ENCODE results near the gene MARVELD3. TPM values are rescaled to one million over a fixed set of nuclear protein-coding genes. Genes with fewer than 3 reads are reported as not detected.
A peak's percentile ranks its signal among the peaks of the same experiment; 100 is the strongest.
"Not testable (repeated sequence)": the region's sequence is repeated elsewhere in the genome, so short reads cannot be mapped to it uniquely, and the experiment has no call there.

The MARVELD3 gene
- total RNA-seq, 1 donor from 2014 or later, result 3.9 TPM

DNA sequence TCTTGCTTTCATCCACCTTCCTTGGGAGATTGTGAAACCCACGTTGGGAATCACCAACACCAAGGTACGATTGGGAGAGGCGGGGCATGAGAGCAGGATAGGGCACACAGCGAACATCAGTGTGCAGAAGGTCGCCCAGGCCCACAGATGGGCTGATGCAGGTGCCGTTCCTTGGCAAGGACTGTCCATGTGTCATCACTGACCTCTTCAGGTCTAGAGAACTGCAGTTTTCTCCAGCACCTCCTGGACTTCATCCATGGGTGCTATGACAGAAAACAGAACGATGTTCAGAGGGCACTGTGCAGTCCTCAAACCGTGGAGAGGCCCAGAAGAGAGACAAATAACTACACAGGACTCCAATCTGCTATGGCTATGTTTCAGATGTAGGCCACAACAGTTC lies 25.2 kb upstream of the MARVELD3 start:
- no peak overlapping the region for H3K4me3 Mint-ChIP-seq (ENCODE audit: unreplicated experiment)
- H3K9me3 Mint-ChIP-seq (ENCODE audit: unreplicated experiment), result no peaks in the 10 kb centered on the region
- TF ChIP-seq, protein P1, sequence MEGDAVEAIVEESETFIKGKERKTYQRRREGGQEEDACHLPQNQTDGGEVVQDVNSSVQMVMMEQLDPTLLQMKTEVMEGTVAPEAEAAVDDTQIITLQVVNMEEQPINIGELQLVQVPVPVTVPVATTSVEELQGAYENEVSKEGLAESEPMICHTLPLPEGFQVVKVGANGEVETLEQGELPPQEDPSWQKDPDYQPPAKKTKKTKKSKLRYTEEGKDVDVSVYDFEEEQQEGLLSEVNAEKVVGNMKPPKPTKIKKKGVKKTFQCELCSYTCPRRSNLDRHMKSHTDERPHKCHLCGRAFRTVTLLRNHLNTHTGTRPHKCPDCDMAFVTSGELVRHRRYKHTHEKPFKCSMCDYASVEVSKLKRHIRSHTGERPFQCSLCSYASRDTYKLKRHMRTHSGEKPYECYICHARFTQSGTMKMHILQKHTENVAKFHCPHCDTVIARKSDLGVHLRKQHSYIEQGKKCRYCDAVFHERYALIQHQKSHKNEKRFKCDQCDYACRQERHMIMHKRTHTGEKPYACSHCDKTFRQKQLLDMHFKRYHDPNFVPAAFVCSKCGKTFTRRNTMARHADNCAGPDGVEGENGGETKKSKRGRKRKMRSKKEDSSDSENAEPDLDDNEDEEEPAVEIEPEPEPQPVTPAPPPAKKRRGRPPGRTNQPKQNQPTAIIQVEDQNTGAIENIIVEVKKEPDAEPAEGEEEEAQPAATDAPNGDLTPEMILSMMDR (IDR thresholded peaks at IDR 0.05; ENCODE audit: unreplicated experiment), result no peak
- no peaks in the 10 kb centered on the region for H3K36me3 Mint-ChIP-seq (ENCODE audit: low read depth, unreplicated experiment)
- DNase-seq (ENCODE audit: low spot score), result no peak
- peaks cover 3% of the 10 kb centered on the region for H3K4me1 Mint-ChIP-seq (ENCODE audit: unreplicated experiment)
- no peaks in the 10 kb centered on the region for H3K27me3 Mint-ChIP-seq (ENCODE audit: unreplicated experiment)
- H3K27ac Mint-ChIP-seq (ENCODE audit: unreplicated experiment), result no peak overlapping the region

DNA sequence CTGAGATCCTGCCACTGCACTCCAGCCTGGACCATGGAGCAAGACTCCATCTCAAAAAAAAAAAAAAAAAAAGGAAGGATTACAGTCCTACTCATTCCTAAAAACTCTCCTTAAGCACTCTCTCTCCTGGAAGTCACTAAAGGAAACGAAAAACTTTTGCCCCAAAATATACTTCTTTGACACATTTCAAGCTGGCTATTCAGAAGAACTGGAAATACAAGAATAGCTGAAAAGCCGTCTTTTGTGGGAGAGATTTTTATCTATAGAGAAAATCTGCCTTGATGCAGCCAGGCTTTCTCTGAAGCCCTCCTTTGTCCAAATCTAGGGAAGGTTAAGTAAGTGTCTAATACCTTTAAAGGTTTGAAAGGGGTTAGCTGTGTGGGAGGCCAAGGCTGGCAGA lies 16.9 kb upstream of the MARVELD3 start:
- Mint-ChIP-seq H3K9me3 (ENCODE audit: unreplicated experiment) (no peaks in the 10 kb centered on the region), H3K36me3 (ENCODE audit: low read depth, unreplicated experiment) (no peaks in the 10 kb centered on the region), H3K4me3 (ENCODE audit: unreplicated experiment) (no peak overlapping the region), H3K27me3 (ENCODE audit: unreplicated experiment) (peaks cover 3% of the 10 kb centered on the region), H3K4me1 (ENCODE audit: unreplicated experiment) (peaks cover 2% of the 10 kb centered on the region), H3K27ac (ENCODE audit: unreplicated experiment) (no peak overlapping the region)
- no peak for DNase-seq (ENCODE audit: low spot score)
- TF ChIP-seq, protein P1 (IDR thresholded peaks at IDR 0.05; ENCODE audit: unreplicated experiment), result no peak

DNA sequence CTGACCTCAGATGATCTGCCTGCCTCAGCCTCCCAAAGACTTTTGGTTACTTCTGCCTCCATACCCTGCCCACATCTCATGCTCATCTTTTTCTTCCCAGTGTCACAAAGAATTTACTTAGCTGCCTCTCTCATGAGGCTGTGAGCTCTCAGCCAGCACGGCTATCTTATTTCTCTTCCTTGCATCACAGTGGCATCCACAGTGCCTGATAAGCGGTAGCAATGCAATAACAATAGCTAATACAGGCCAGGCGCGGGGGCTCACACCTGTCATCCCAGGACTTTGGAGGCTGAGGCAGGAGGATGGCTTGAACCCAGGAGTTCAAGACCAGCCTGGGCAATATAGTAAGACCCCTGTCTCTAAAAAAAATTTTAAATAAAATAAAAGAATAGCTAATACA lies 15.5 kb upstream of the MARVELD3 start:
- H3K27me3 Mint-ChIP-seq (ENCODE audit: unreplicated experiment), result peaks cover 3% of the 10 kb centered on the region
- peaks cover 2% of the 10 kb centered on the region for H3K4me1 Mint-ChIP-seq (ENCODE audit: unreplicated experiment)

DNA sequence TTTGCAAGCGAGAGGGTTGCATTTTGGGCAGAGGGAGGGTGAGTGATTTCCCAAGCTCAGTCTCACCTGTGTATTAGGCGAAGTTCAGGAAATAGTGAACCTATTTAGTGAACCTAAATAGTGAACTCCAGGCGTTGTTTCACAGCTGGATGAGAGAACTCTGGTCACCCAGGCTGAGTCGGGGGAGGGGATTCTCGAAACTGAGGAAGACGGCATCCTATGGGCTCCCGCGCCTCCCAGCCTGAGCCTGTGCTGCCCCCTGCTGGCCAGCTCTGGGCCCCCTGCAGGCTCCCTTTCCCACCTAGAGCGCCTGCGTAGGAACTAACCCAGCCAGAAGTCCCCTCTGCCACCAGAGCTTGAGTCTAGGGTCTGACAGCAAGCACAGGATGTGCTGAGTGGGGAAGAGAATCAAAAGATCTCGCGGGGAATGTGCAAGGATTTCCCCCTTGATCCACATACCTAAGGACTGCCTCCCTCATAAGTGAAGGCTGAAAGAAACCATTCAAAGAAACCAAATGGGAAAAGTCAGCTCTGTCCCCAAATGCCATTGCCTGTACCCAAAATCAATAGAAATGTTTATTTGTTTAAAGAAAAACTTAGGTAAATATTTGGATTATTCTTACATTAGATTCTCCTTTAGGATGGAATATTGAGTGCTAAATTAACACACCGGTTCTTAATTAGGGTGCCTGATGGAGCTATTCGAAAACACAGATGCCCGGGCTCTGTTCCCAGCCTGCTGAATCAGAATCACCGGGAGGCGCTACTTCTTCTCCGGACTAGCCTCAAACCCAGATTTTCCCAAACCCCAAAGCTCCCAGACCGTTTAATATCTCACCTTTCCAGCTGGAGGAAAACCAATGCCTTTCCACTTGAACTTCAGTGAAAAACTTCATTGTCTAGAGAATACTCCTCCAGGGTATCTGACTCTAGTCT lies 14.8 kb upstream of the MARVELD3 start:
- Mint-ChIP-seq H3K27me3 (ENCODE audit: unreplicated experiment) (peaks cover 3% of the 10 kb centered on the region), H3K4me3 (ENCODE audit: unreplicated experiment) (no peak overlapping the region)

More for the DNA sequence above, 15.5 kb upstream of the MARVELD3 start:
- H3K4me3 Mint-ChIP-seq (ENCODE audit: unreplicated experiment), result no peak overlapping the region
- no peaks in the 10 kb centered on the region for H3K9me3 Mint-ChIP-seq (ENCODE audit: unreplicated experiment)
- H3K36me3 Mint-ChIP-seq (ENCODE audit: low read depth, unreplicated experiment), result no peaks in the 10 kb centered on the region
- TF ChIP-seq, protein P1 (IDR thresholded peaks at IDR 0.05; ENCODE audit: unreplicated experiment), result no peak
- no peak for DNase-seq (ENCODE audit: low spot score)
- no peak overlapping the region for H3K27ac Mint-ChIP-seq (ENCODE audit: unreplicated experiment)

DNA sequence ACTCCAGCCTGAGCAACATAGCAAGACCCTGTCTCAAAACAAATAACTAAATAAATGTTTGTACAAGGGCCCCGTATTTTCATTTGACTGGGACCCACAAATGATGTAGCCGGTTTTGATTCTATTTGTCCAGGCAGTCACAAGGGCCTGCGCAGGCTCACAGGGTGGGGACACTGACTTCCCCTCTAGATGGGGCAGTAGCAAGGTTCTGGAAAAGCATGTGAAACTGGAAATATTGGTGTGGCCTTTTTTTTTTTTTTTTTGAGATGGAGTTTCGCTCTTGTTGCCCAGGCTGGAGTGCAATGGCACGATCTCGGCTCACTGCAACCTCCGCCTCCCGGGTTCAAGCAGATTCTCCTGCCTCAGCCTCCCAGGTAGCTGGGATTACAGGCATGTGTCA lies 11.0 kb upstream of the MARVELD3 start:
- not testable (repeated sequence) for H3K27me3 Mint-ChIP-seq (ENCODE audit: unreplicated experiment); H3K4me1 Mint-ChIP-seq (ENCODE audit: unreplicated experiment); H3K36me3 Mint-ChIP-seq (ENCODE audit: low read depth, unreplicated experiment); H3K9me3 Mint-ChIP-seq (ENCODE audit: unreplicated experiment); H3K4me3 Mint-ChIP-seq (ENCODE audit: unreplicated experiment); DNase-seq (ENCODE audit: low spot score); H3K27ac Mint-ChIP-seq (ENCODE audit: unreplicated experiment)

More for the DNA sequence above, 14.8 kb upstream of the MARVELD3 start:
- H3K4me1 Mint-ChIP-seq (ENCODE audit: unreplicated experiment), result peaks cover 2% of the 10 kb centered on the region
- no peaks in the 10 kb centered on the region for H3K36me3 Mint-ChIP-seq (ENCODE audit: low read depth, unreplicated experiment)
- H3K9me3 Mint-ChIP-seq (ENCODE audit: unreplicated experiment), result no peaks in the 10 kb centered on the region
- no peak overlapping the region for H3K27ac Mint-ChIP-seq (ENCODE audit: unreplicated experiment)
- TF ChIP-seq, protein P1 (IDR thresholded peaks at IDR 0.05; ENCODE audit: unreplicated experiment), result peak; percentile 90
- peak; percentile 96 for DNase-seq (ENCODE audit: low spot score)

Data from endothelial cell (in vitro differentiated cells).